Stimulated activated CD8-positive, alpha-beta memory T cell treated with anti-CD3 and anti-CD28 coated beads, Interleukin-12 subunit alpha, Interleukin-12 subunit beta, amount 100 ng/mL, for 1 hour (primary cell): ENCODE data around the gene SLC18B1.

ENCODE experiments used
- DNase-seq: peaks from one replicate; pipeline ENCODE4 v3.0.0-alpha.2; 2020; ENCODE audit warnings: low read depth

Gene SLC18B1

DNA sequence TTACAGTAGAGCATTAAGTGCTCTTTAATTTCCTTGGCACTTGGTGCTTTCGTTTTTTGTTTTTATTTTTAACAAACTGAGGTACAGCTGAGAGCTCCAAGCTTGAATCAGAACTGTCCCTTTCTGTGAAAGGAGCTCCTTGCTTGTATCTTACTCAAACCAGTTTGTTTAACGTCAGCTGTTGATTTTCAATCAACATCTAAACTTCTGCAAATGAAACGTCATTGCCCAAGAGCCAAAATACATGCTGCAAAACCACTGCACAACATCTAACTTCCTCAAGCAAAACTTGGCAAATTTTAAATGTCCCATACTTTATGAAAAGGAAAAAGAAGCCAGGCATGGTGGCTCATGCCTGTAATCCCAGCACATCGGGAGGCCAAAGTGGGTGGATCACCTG is 55.9 kb downstream of the SLC18B1 start:
- DNase-seq = no peak

DNA sequence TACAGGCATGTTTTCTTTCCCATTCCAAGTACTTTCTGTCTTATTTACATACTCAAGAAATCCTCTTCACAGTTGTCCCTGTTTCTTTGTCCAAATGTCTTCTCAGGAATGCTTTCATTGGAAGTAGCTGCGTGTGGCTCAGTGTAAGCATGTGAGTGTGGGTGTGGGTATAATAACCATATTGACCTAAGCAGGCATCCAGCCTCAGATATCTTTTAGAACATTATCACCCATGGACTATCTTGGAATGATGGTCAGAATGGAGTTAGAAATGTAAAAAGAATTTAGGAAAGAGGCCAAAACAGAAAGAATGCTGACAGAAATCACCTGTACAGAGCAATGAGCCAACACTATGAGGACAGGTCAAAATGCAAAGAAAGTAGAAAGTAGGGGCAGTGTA is 57.2 kb downstream of the SLC18B1 start:
- no peak for DNase-seq

DNA sequence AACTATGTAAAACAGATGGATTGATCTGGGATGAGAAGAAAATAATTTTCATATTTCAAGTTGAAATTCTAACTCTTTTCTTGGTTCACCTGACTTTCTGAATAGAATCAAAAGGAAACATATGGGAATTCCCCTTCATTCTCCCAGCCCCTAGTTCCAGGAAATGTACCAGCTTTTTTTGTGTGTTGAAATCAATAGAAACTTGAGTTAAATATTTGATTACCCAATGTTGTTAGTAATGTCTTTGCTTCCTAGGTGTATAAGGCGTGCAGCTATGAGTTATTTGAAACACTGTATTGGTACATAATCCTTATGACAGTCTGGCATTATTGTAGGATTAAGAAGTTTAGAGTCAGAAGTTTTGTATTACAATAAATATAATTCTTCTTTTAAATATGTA is 62.2 kb downstream of the SLC18B1 start:
- no peak for DNase-seq

DNA sequence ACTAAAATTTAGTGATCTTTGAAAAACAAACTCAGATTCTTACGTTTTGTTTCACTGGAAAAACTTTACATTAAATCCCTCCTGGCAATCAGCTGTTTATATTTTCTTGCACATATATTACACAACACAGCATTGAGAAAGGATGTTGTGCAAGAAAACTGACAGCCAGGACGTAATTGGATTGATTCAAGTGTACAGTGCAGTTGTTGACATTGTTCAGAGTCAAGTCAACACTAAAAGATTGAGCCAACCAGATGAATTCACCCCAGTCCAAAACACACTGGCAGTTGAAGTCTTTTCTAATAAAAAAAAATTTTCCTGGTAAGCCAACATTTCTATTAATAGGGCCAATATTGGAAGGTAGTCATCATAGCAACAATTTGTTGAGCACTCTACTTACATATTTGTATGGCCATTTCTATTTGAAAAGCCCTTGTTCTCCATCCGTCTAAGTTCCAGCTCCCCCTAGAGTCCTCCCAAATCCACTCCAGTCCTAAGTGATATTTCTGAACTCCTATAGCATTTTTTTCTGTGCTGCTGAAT is 63.7 kb downstream of the SLC18B1 start:
- DNase-seq = no peak

DNA sequence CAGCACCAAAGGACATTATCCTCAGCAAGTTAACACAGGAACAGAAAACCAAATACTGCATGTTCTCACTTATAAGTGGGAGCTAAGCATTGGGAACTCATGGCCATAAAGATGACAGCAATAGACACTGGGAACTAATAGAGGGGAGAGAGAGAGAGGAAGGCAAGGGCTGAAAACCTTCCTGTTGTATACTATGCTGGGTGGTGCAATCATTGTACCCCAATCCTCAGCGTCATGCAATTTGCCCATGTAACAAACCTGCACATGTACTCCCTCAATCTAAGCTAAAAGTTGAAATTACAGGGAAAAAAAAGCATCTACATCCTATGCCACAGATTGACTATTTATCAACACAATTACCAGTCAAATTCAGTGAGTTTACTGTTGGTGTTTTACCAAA is 64.6 kb downstream of the SLC18B1 start:
- DNase-seq = no peak

DNA sequence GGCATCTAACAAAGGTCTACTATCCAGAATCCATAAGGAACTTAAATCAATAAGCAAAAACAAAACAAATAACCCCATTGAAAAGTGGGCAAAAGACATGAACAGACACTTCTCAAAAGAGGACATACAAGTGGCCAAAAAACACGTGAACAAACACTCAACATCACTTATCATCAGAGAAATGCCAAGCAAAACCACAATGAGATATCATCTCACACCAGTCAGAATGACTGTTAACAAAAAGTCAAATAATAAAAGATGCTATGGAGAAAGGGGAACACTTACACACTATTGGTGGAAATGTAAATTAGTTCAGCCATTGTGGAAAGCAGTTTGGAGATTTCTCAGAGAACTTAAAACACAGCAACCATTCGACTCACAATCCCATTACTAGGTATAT is 65.2 kb downstream of the SLC18B1 start:
- DNase-seq = no peak

DNA sequence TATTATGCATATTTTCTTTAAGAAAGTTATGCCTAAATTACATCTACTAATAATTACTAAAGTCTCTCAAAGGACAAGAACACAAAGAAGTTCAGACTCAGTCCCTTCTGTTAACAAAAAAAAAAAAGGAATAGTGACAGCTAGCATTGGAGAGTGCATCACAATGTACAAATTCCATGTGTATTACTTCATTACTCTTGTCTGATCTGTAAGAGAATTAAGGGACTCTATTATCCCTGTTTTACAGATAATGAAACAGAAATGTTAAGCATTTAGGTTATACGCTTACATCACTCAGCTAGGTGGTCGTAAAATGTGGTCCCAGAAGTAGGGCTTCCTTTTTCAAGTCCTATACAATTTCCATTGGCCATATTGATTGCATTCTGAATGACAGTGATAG is 67.4 kb downstream of the SLC18B1 start:
- DNase-seq = no peak

DNA sequence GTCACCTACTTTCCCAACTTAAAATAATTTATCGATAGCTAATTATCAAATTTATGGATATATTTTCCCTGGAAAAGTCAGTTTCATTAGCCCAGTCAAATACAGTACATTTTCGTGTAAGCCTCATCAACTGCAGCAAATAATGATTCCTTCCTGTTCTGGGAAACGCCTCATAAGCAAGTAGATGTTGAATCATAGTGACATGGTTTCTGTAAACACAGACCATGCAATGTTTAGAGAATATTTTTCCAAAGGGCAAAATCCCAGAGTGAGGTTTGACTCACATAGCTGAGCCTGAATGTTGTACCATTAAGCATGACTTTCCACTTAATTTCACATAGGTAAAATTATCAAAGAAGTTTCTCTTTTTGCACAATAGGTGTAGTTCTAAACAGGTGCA is 67.9 kb downstream of the SLC18B1 start:
- no peak for DNase-seq

DNA sequence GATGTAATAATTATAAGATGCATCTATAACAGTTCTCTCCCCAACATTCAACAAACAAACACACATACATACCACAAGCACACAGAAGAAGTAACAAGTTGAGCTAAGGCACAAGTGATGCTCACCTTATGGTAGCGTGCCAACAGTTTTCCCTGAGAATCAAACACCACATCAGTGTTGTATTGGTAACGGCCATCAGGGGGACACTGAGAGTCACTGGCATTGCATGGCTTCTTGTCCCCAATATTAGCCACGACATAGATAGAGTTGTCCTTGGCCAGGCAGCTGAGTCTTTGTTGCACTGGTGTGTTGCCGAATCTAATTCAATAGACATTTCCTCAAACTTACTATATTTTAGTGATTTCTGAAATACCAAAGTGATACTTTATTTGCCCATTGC is 69.8 kb downstream of the SLC18B1 start:
- no peak for DNase-seq

DNA sequence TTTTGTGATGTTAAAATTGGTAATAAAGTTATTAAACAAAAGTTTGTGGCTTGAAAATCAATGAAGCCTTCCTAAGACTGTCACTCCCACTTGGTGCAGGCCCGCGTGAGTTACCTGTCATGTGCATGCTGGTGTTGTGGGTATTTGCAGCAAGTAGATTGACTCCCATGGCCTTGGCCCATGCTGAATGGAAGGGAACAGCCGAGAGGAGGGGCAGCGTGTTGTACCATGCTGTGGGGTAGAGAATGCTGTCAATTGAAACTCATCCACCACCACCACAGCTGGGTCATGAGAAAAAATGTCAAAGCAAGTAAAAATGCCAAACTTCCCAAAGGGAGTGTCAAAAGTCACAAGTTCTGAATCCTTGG is 71.8 kb downstream of the SLC18B1 start:
- no peak for DNase-seq

DNA sequence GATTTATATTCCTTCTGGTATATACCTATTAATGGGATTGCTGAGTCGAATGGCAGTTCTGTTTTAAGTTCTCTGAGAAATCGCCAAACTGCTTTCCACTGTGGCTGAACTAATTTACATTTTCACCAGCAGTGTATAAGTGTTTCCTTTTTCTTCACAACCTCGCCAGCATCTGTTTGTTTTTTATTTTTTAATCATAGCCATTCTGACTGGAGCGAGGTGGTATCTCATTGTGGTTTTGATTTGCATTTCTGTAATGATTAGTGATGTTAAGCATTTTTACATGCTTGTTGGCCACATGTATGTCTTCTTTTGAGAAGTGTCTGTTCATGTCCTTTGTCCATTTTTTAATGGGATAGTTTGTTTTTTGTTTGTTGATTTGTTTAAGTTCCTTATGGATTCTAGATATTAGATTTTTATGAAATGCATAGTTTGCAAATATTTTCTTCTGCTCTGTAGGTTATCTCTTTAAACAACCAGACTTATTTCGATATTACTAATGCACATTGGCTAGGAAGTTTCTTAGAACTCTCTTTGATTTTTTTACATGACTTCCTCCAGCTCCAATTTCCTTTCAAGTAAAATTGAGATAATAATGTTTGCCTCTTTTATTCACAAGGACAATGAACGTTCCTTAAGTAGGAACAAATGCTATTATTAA is 72.4 kb downstream of the SLC18B1 start:
- DNase-seq = no peak

DNA sequence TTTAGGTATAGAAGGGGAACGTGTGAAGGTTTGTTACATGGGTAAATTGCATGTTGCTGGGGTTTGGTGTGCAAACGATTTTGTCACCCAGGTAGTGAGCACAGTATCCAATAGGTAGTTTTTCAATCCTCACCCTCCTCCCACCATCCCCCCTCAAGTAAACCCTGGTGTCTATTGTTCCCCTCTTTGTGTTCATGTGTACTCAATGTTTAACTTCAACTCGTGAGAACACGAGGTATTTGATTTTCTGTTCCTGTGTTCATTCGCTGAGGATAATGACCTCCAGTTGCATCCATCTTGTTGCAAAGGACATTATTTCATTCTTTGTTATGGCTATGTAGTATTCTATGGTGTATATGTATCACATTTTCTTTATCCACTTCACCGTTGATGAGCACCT is 73.0 kb downstream of the SLC18B1 start:
- DNase-seq = no peak

DNA sequence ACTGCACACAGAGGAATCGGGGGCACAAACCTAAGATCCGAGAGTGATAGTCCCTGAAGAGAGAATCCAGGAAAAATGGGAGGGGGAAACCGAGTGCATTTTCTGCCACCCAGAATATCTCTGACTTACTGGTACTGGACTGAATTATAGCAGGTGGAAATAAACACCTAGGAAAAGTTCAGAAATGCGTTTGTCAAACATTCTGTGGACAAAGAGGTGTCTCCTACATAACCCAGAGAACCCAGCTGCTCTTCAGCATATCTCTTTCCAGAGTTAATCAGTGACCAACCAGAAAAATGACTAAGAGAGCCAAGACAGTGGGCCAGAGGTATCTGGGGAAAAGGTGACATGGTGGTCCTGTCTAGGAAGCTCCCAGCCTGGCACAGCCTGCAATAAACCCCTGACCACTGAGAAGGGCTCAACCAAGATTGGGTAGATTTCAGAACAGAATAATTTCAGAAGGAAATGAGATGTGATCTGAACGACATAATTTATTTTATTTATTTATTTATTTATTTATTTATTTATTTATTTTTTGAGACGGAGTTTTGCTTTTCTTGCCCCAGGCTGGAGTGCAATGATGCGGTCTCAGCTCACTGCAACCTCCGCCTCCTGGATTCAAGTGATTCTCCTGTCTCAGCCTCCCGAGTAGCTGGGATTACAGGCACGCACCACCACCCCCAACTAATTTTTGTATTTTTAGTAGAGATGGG is 78.5 kb downstream of the SLC18B1 start:
- no peak for DNase-seq
